Retinal pigment epithelial cell (primary cell): ENCODE measurements around the gene SLC13A2.
"Not testable (repeated sequence)": the region's sequence is repeated elsewhere in the genome, so short reads cannot be mapped to it uniquely, and the experiment has no call there.

Source experiments
- DNase-seq: peaks from one replicate; pipeline ENCODE4 v3.0.0-alpha.2; 2010; ENCODE audit warnings: low read depth
- H3K4me3 ChIP-seq: 2 replicates; pipeline ENCODE4 v1.5.1; 2011; ENCODE audit warnings: mild to moderate bottlenecking, low read length, control low read depth, moderate library complexity
- CTCF ChIP-seq: conservative IDR thresholded peaks from 2 replicates; pipeline ENCODE4 v1.5.1; 2011; ENCODE audit warnings: low read depth, low read length, control low read depth, inconsistent platforms

The SLC13A2 gene

GRCh38 chr17:28473542-28473941 lies at the start of gene SLC13A2:
TSS of gene SLC13A2 (plus strand) at chr17:28473644. CDS start at chr17:28473713, 69 bp downstream.
- peak; percentile 19 for TF ChIP-seq CTCF
- no peak for DNase-seq
- H3K4me3 ChIP-seq = no peak within 1 kb of the TSS

GRCh38 chr17:28425206-28425605 lies 48.2 kb upstream of the SLC13A2 start:
- H3K4me3 ChIP-seq = no peak overlapping the region
- no peak for TF ChIP-seq CTCF
- no peak for DNase-seq

GRCh38 chr17:28426081-28426519 lies 47.3 kb upstream of the SLC13A2 start:
- no peak overlapping the region for H3K4me3 ChIP-seq
- peak; percentile 53 for TF ChIP-seq CTCF
- no peak for DNase-seq

- DNase-seq = no peak
- TF ChIP-seq CTCF = no peak
- no peak overlapping the region for H3K4me3 ChIP-seq
Measured at GRCh38 chr17:28427371-28427770, 46.1 kb upstream of the SLC13A2 start.

- DNase-seq, H3K4me3 ChIP-seq: not testable (repeated sequence)
Measured at GRCh38 chr17:28427982-28428381, 45.5 kb upstream of the SLC13A2 start.

GRCh38 chr17:28433721-28434120 lies 39.7 kb upstream of the SLC13A2 start:
- TF ChIP-seq CTCF = no peak
- no peak overlapping the region for H3K4me3 ChIP-seq
- DNase-seq = no peak

GRCh38 chr17:28434326-28434725 lies 39.1 kb upstream of the SLC13A2 start:
- DNase-seq, H3K4me3 ChIP-seq: not testable (repeated sequence)

GRCh38 chr17:28443901-28444638 lies 29.4 kb upstream of the SLC13A2 start:
- TF ChIP-seq CTCF = no peak
- DNase-seq = no peak

More at GRCh38 chr17:28443901-28444638, 29.4 kb upstream of the SLC13A2 start:
- no peak overlapping the region for H3K4me3 ChIP-seq
